Adrenal gland (tissue), 12 donors: Measurements from ENCODE around the gene PDSS1. TPM values are rescaled to one million over a fixed set of nuclear protein-coding genes. Genes with fewer than 3 reads are reported as not detected.

Experiments
- DNase-seq, 7 donors: peaks; one replicate each; pipeline ENCODE4 v3.0.0-alpha.2; 2019 to 2020
- H3K27ac ChIP-seq, 5 donors: fragments of 200-600 bp; sonication (generic) in 4 of 5; 1 replicate in 3 of 5; 2 replicates in 2 of 5; pipeline versions ENCODE4 v1.5.1 to v1.8.0; 2016 to 2020; ENCODE audit warnings: mild to moderate bottlenecking in 1 of 5
- H3K27me3 ChIP-seq: fragments of 200-600 bp; 2 replicates; pipeline ENCODE4 v1.8.0; 2021
- H3K36me3 ChIP-seq, 2 donors: fragments of 200-600 bp; replicated peaks in 1 of 2; 1 replicate in 1 of 2; 2 replicates in 1 of 2; pipeline versions ENCODE4 v1.5.1 to v1.8.0; 2018 to 2022
- H3K4me1 ChIP-seq, 2 donors: fragments of 200-600 bp; replicated peaks in 1 of 2; 1 replicate in 1 of 2; 2 replicates in 1 of 2; pipeline versions ENCODE4 v1.5.1 to v1.8.0; 2018 to 2021
- H3K4me3 ChIP-seq, 4 donors: fragments of 200-600 bp; sonication (generic) in 3 of 4; one replicate each; pipeline ENCODE4 v1.5.1; 2016 to 2018
- H3K9me3 ChIP-seq, 3 donors: fragments of 200-600 bp; sonication (generic) in 1 of 3; replicated peaks in 1 of 3; 1 replicate in 2 of 3; 2 replicates in 1 of 3; pipeline versions ENCODE4 v1.5.1 to v1.8.0; 2016 to 2021
- POLR2A ChIP-seq, 2 donors: fragments of 450-650 bp; IDR thresholded peaks; one replicate each; pipeline ENCODE4 v1.6.1; 2017; ENCODE audit warnings: antibody characterized with exemption in 2 of 2, mild to moderate bottlenecking in 2 of 2, moderate library complexity in 1 of 2
- WGBS, 4 donors: extraction: QIAGEN DNeasy Blood & Tissue Kit in 2 of 4; methylation state at CpG; one replicate each; pipeline versions ENCODE4 v1.1.5 to v1.1.7; 2013 to 2017; 5-methylcytosine and 5-hydroxymethylcytosine counted together
- intact Hi-C, 2 donors: fragments of 100-400 bp; cut with DNase I; formaldehyde crosslinking; loops; one replicate each; pipeline versions ENCODE4 v1.14.1 to v1.15.0; 2022 to 2023
- polyA plus RNA-seq, 3 donors: library from polyadenylated mRNA; stranded (reverse); fragments of 200-250 nt in 2 of 3; fragments of 350-450 nt in 1 of 3; fragmentation: Illumina TruSeq in 1 of 3; extraction: RNeasy Lipid Tissue Mini Kit (QIAGEN cat#74804) in 1 of 3; gene quantifications; one replicate each; pipeline ENCODE4 v1.2.3, GENCODE V29; 2013 to 2014
- total RNA-seq, 9 donors: library from RNA; depleted of rRNA in 4 of 9; stranded (reverse); fragments of >200 nt in 4 of 9; fragments of 120-200 nt in 1 of 9; fragmentation: NEBNext Ultra II Directional in 1 of 9; extraction: Animal tissue kit (Norgen Biotek cat#: 25700) in 1 of 9; gene quantifications; one replicate each; pipeline versions ENCODE4 v1.1.0 to v1.2.4, GENCODE V29; 2013 to 2023
- TF ChIP-seq, protein P1 (sequence below), 6 experiments: fragments of 450-650 bp in 4 of 6; fragments of 200-600 bp in 2 of 6; sonication (generic) in 1 of 6; IDR thresholded peaks; 1 replicate in 5 of 6; 2 replicates in 1 of 6; pipeline versions ENCODE4 v1.5.1 to v1.8.0; 2016 to 2021; ENCODE audit warnings: antibody characterized with exemption in 6 of 6, mild to moderate bottlenecking in 2 of 6, moderate library complexity in 1 of 6
- donor health status: healthy with polysubstance abuse.
- donor health status: Bipolar disorder and iron deficiency.
- donor health status: DM: yes; HTN: yes; CAD: no.
- donor health status: DM: no; HTN: no; CAD: no.
- donor health status: DM: no; HTN: no; CAD: no.
- donor health status: DM: yes; HTN: yes; CAD: no.

The PDSS1 gene
- total and polyA plus RNA-seq, 12 donors = 1.2 to 7.4 (median 3.1) TPM

- TF ChIP-seq POLR2A (IDR thresholded peaks at IDR 0.05) = no peak
- TF ChIP-seq, protein P1, sequence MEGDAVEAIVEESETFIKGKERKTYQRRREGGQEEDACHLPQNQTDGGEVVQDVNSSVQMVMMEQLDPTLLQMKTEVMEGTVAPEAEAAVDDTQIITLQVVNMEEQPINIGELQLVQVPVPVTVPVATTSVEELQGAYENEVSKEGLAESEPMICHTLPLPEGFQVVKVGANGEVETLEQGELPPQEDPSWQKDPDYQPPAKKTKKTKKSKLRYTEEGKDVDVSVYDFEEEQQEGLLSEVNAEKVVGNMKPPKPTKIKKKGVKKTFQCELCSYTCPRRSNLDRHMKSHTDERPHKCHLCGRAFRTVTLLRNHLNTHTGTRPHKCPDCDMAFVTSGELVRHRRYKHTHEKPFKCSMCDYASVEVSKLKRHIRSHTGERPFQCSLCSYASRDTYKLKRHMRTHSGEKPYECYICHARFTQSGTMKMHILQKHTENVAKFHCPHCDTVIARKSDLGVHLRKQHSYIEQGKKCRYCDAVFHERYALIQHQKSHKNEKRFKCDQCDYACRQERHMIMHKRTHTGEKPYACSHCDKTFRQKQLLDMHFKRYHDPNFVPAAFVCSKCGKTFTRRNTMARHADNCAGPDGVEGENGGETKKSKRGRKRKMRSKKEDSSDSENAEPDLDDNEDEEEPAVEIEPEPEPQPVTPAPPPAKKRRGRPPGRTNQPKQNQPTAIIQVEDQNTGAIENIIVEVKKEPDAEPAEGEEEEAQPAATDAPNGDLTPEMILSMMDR (IDR thresholded peaks at IDR 0.05) = no peak
- intact Hi-C loops = no loop called here
- Histone ChIP-seq H3K9me3 (no peaks in the 10 kb centered on the region), H3K27ac (no peak overlapping the region), H3K4me1 (no peaks in the 10 kb centered on the region), H3K4me3 (no peak overlapping the region), H3K36me3 (peaks cover 0 to 7% of the 10 kb centered on the region in 2 donors), H3K27me3 (no peaks in the 10 kb centered on the region)
- no peak for DNase-seq
- WGBS, 4 donors = 76 to 80% (median 77%) methylated on average over 6 of the region's 6 CpGs
These were observed 41.6 kb downstream of the PDSS1 start for GRCh38 chr10:26739071-26739631.

- Histone ChIP-seq H3K27me3 (no peaks in the 10 kb centered on the region), H3K27ac (no peak overlapping the region), H3K9me3 (no peaks in the 10 kb centered on the region), H3K4me3 (no peak overlapping the region), H3K36me3 (no peaks in the 10 kb centered on the region), H3K4me1 (no peaks in the 10 kb centered on the region)
- TF ChIP-seq, protein P1 (IDR thresholded peaks at IDR 0.05) = no peak
- no peak for TF ChIP-seq POLR2A (IDR thresholded peaks at IDR 0.05)
- WGBS, 4 donors = 97 to 100% (median 100%) methylated on average over 4 of the region's 4 CpGs
- intact Hi-C loops = no loop called here
- no peak for DNase-seq
These were observed 43.9 kb downstream of the PDSS1 start for GRCh38 chr10:26741368-26741767.

- no peaks in the 10 kb centered on the region for H3K9me3 ChIP-seq
- H3K36me3 ChIP-seq = no peaks in the 10 kb centered on the region
- H3K4me3 ChIP-seq = no peak overlapping the region
- intact Hi-C loops = no loop called here
- no peak for TF ChIP-seq POLR2A (IDR thresholded peaks at IDR 0.05)
- TF ChIP-seq, protein P1 (IDR thresholded peaks at IDR 0.05) = no peak
- WGBS, 4 donors = 92 to 100% (median 95%) methylated on average over 2 of the region's 2 CpGs
- H3K27ac ChIP-seq = no peak overlapping the region
- DNase-seq = no peak
- H3K27me3 ChIP-seq = no peaks in the 10 kb centered on the region
- H3K4me1 ChIP-seq = no peaks in the 10 kb centered on the region
These were observed 45.6 kb downstream of the PDSS1 start for GRCh38 chr10:26743091-26743490.

GRCh38 chr10:26743841-26744240 is 46.3 kb downstream of the PDSS1 start:
- 71 to 82% (median 80%) methylated on average over 1 of the region's 1 CpG for WGBS, 4 donors
- TF ChIP-seq, protein P1 (IDR thresholded peaks at IDR 0.05) = no peak
- no peak for TF ChIP-seq POLR2A (IDR thresholded peaks at IDR 0.05)
- H3K27me3 ChIP-seq = no peaks in the 10 kb centered on the region
- DNase-seq = no peak
- no peaks in the 10 kb centered on the region for H3K9me3 ChIP-seq
- H3K4me1 ChIP-seq = no peaks in the 10 kb centered on the region
- intact Hi-C loops = no loop called here
- no peaks in the 10 kb centered on the region for H3K36me3 ChIP-seq
- no peak overlapping the region for H3K4me3 ChIP-seq
- no peak overlapping the region for H3K27ac ChIP-seq
